Measurements from ENCODE around the gene AIM2. TPM values are rescaled to one million over a fixed set of nuclear protein-coding genes. Genes with fewer than 3 reads are reported as not detected.
"Not testable (repeated sequence)": the region's sequence is repeated elsewhere in the genome, so short reads cannot be mapped to it uniquely, and the experiment has no call there.

AIM2 gene
- polyA plus RNA-seq, 1 donor (not counting 4 experiments of a cell fraction or from before 2014, with no cell fraction given): 0.33 TPM

DNA sequence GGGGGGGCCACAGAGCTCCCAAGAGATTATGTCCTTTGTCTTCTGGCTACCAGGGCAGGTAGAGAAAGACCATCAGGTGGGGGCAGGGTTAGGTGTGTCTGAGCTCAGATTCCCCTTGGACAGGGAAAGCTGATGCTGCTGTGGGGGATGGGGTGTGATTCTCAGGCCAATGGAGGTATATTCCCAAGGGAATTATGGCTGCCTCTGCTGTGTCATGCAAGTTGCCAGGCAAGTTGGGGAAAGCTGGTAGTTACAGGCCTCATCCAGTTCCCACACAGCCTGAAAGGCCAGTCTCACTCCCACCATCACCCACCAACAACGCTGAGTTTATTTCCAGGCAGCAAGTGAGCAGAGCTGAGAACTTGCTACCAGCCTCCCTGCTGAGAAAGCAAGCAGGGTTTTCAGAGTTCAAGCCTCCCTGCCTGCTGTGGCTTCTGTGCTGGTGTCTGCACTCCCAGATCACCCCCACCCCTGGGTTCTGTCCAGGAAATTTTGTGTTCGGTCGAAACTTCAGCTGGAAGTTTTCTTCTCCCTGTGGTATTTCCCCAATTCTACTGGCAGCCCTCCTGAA, 45.6 kb downstream of the AIM2 start:
- H3K79me2 ChIP-seq (ENCODE audit: control insufficient read depth, insufficient read depth, low read length): peaks cover 54% of the 10 kb centered on the region
- DNase-seq (ENCODE audit: low read depth, low spot score) (no peak), FAIRE-seq (no peak)
- H3K36me3 ChIP-seq (ENCODE audit: control insufficient read depth in 2 of 2, extremely low read depth in 1 of 2, insufficient read depth in 2 of 2, low read length in 2 of 2): peaks cover 21 to 31% of the 10 kb centered on the region in 2 experiments
- no peak overlapping the region for H3K9ac ChIP-seq (ENCODE audit: control insufficient read depth, extremely low read depth, insufficient read depth, low read length)
- H2AFZ ChIP-seq (ENCODE audit: control insufficient read depth, low read length): no peak overlapping the region
- no peaks in the 10 kb centered on the region for H3K27me3 ChIP-seq (ENCODE audit: control insufficient read depth, extremely low read depth, insufficient read depth, low read length)
- no peaks in the 10 kb centered on the region for H3K9me3 ChIP-seq (ENCODE audit: control insufficient read depth, low read depth, low read length)
- no peak overlapping the region for H3K4me2 ChIP-seq (ENCODE audit: control insufficient read depth, extremely low read depth, insufficient read depth, low read depth, low read length)
- no peak for TF ChIP-seq EZH2 (IDR thresholded peaks at IDR 0.05; ENCODE audit: low read length)
- TF ChIP-seq, protein P1, sequence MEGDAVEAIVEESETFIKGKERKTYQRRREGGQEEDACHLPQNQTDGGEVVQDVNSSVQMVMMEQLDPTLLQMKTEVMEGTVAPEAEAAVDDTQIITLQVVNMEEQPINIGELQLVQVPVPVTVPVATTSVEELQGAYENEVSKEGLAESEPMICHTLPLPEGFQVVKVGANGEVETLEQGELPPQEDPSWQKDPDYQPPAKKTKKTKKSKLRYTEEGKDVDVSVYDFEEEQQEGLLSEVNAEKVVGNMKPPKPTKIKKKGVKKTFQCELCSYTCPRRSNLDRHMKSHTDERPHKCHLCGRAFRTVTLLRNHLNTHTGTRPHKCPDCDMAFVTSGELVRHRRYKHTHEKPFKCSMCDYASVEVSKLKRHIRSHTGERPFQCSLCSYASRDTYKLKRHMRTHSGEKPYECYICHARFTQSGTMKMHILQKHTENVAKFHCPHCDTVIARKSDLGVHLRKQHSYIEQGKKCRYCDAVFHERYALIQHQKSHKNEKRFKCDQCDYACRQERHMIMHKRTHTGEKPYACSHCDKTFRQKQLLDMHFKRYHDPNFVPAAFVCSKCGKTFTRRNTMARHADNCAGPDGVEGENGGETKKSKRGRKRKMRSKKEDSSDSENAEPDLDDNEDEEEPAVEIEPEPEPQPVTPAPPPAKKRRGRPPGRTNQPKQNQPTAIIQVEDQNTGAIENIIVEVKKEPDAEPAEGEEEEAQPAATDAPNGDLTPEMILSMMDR (optimal IDR thresholded peaks at IDR 0.05 in 1 of 3, IDR thresholded peaks at IDR 0.05 in 1 of 3, conservative IDR thresholded peaks at IDR 0.05 in 1 of 3; ENCODE audit: extremely low read depth in 1 of 3, insufficient read depth in 2 of 3, low read length in 3 of 3): no peak
- H3K4me3 ChIP-seq (ENCODE audit: control insufficient read depth in 2 of 3, extremely low read depth in 1 of 3, insufficient read depth in 2 of 3, low read depth in 1 of 3, low read length in 3 of 3): no peak overlapping the region
- no peaks in the 10 kb centered on the region for H4K20me1 ChIP-seq (ENCODE audit: control insufficient read depth, extremely low read depth, insufficient read depth, low read length)
- dilution Hi-C loops (cut with MboI; ENCODE audit: extremely low pct_ligation_motif_present, low sequenced_read_pairs): no loop called here
- H3K27ac ChIP-seq (ENCODE audit: control insufficient read depth, insufficient read depth, low read length): no peak overlapping the region
- no peaks in the 10 kb centered on the region for H3K9me1 ChIP-seq (ENCODE audit: control insufficient read depth, extremely low read depth, insufficient read depth, low read length)
- H3K4me1 ChIP-seq (ENCODE audit: control insufficient read depth, extremely low read depth, insufficient read depth, low read length): no peaks in the 10 kb centered on the region

DNA sequence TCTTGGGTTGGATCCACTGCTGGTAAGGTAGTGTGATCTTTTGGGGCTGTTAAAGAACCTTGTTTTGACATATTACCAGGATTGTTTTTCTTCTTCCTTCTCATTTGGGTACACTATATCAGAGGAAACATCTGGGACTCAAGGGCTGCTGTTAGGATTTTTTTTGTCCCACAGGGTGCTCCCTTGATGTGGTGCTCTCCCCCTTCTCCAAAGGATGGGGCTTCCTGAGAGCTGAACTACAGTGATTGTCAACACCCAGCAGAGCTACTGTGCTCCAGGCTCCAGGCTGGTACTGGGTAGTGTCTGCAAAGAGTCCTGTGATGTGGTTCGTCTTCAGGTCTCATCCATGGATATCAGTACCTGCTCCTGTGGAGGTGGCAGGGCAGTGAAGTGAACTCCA, 46.3 kb downstream of the AIM2 start:
- DNase-seq (ENCODE audit: low read depth, low spot score) (no peak), FAIRE-seq (no peak)
- Histone ChIP-seq H3K4me3 (ENCODE audit: control insufficient read depth in 2 of 3, extremely low read depth in 1 of 3, insufficient read depth in 2 of 3, low read depth in 1 of 3, low read length in 3 of 3) (no peak overlapping the region), H3K9me3 (ENCODE audit: control insufficient read depth, low read depth, low read length) (no peaks in the 10 kb centered on the region), H3K27me3 (ENCODE audit: control insufficient read depth, extremely low read depth, insufficient read depth, low read length) (no peaks in the 10 kb centered on the region), H3K27ac (ENCODE audit: control insufficient read depth, insufficient read depth, low read length) (no peak overlapping the region), H3K36me3 (ENCODE audit: control insufficient read depth in 2 of 2, extremely low read depth in 1 of 2, insufficient read depth in 2 of 2, low read length in 2 of 2) (peaks cover 21 to 25% of the 10 kb centered on the region in 2 experiments), H3K79me2 (ENCODE audit: control insufficient read depth, insufficient read depth, low read length) (peaks cover 60% of the 10 kb centered on the region), H3K4me1 (ENCODE audit: control insufficient read depth, extremely low read depth, insufficient read depth, low read length) (no peaks in the 10 kb centered on the region), H3K9me1 (ENCODE audit: control insufficient read depth, extremely low read depth, insufficient read depth, low read length) (no peaks in the 10 kb centered on the region), H3K9ac (ENCODE audit: control insufficient read depth, extremely low read depth, insufficient read depth, low read length) (no peak overlapping the region), H4K20me1 (ENCODE audit: control insufficient read depth, extremely low read depth, insufficient read depth, low read length) (no peaks in the 10 kb centered on the region), H3K4me2 (ENCODE audit: control insufficient read depth, extremely low read depth, insufficient read depth, low read depth, low read length) (no peak overlapping the region), H2AFZ (ENCODE audit: control insufficient read depth, low read length) (no peak overlapping the region)
- TF ChIP-seq, protein P1 (optimal IDR thresholded peaks at IDR 0.05 in 1 of 3, IDR thresholded peaks at IDR 0.05 in 1 of 3, conservative IDR thresholded peaks at IDR 0.05 in 1 of 3; ENCODE audit: extremely low read depth in 1 of 3, insufficient read depth in 2 of 3, low read length in 3 of 3): no peak
- no peak for TF ChIP-seq EZH2 (IDR thresholded peaks at IDR 0.05; ENCODE audit: low read length)
- dilution Hi-C loops (cut with MboI; ENCODE audit: extremely low pct_ligation_motif_present, low sequenced_read_pairs): no loop called here

DNA sequence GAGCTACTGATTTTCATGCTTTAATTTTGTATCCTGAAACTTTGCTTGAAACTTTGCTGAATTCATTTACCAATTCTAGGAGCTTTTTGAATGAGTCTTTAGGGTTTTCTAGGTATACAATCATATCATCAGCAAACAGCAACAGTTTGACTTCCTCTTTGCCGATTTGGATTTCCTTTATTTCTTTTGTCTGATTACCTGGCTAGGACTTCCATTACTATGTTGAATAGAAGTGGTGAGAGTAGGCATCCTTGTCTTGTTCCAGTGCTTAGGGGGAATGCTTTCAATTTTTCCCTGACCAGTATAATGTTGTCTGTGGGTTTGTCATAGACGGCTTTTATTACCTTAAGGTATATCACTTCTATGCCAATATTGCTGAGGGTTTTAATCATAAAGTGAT, 49.7 kb downstream of the AIM2 start:
- H3K4me2 ChIP-seq (ENCODE audit: control insufficient read depth, extremely low read depth, insufficient read depth, low read depth, low read length); H3K27me3 ChIP-seq (ENCODE audit: control insufficient read depth, extremely low read depth, insufficient read depth, low read length); DNase-seq (ENCODE audit: low read depth, low spot score); H3K9ac ChIP-seq (ENCODE audit: control insufficient read depth, extremely low read depth, insufficient read depth, low read length); H3K9me3 ChIP-seq (ENCODE audit: control insufficient read depth, low read depth, low read length); H3K27ac ChIP-seq (ENCODE audit: control insufficient read depth, insufficient read depth, low read length); H4K20me1 ChIP-seq (ENCODE audit: control insufficient read depth, extremely low read depth, insufficient read depth, low read length); H2AFZ ChIP-seq (ENCODE audit: control insufficient read depth, low read length); H3K9me1 ChIP-seq (ENCODE audit: control insufficient read depth, extremely low read depth, insufficient read depth, low read length); H3K4me3 ChIP-seq (ENCODE audit: control insufficient read depth in 2 of 3, extremely low read depth in 1 of 3, insufficient read depth in 2 of 3, low read depth in 1 of 3, low read length in 3 of 3); H3K4me1 ChIP-seq (ENCODE audit: control insufficient read depth, extremely low read depth, insufficient read depth, low read length); FAIRE-seq; dilution Hi-C loops (cut with MboI; ENCODE audit: extremely low pct_ligation_motif_present, low sequenced_read_pairs): not testable (repeated sequence)
- Histone ChIP-seq H3K36me3 (ENCODE audit: control insufficient read depth in 2 of 2, extremely low read depth in 1 of 2, insufficient read depth in 2 of 2, low read length in 2 of 2) (peaks cover 9 to 32% of the 10 kb centered on the region in 2 experiments), H3K79me2 (ENCODE audit: control insufficient read depth, insufficient read depth, low read length) (peaks cover 77% of the 10 kb centered on the region)
